Myocyte (in vitro differentiated cells): ENCODE measurements around the gene GPN2. TPM values are rescaled to one million over a fixed set of nuclear protein-coding genes. Genes with fewer than 3 reads are reported as not detected.

ENCODE experiments used
- DNase-seq: peaks from one replicate; pipeline ENCODE4 v3.0.0-alpha.2; 2012; ENCODE audit warnings: low read depth
- polyA plus RNA-seq: library from polyadenylated mRNA; unstranded; fragments of >200 nt; gene quantifications from one replicate; pipeline ENCODE4 v1.2.1, GENCODE V29; 2012; ENCODE audit warnings: missing spikeins
- total RNA-seq: library from RNA; depleted of rRNA; stranded (reverse); fragments of >200 nt; gene quantifications from 2 replicates; pipeline ENCODE4 v1.2.3, GENCODE V29; 2014

GPN2 gene
- total RNA-seq: 12.0 and 14.2 TPM in 2 replicates
- polyA plus RNA-seq: 26.4 TPM

GRCh38 chr1:26889551-26890466 is at the start of gene GPN2:
Gene GPN2 (minus strand): TSS chr1:26890283. CDS start chr1:26890096, 187 bp downstream.
- DNase-seq: peak; percentile 83

GRCh38 chr1:26938659-26939025 is 48.6 kb upstream of the GPN2 start:
- no peak for DNase-seq

GRCh38 chr1:26938004-26938658 is 48.0 kb upstream of the GPN2 start:
- DNase-seq: no peak

- no peak for DNase-seq
These were observed 46.7 kb upstream of the GPN2 start for GRCh38 chr1:26936823-26937222.

GRCh38 chr1:26932531-26932930 is 42.4 kb upstream of the GPN2 start:
- no peak for DNase-seq

GRCh38 chr1:26923711-26924110 is 33.6 kb upstream of the GPN2 start:
- DNase-seq: no peak

- DNase-seq: no peak
These were observed 32.8 kb upstream of the GPN2 start for GRCh38 chr1:26922901-26923300.

GRCh38 chr1:26922431-26922729 is 32.3 kb upstream of the GPN2 start:
- DNase-seq: no peak

GRCh38 chr1:26921540-26922430 is 31.7 kb upstream of the GPN2 start, which contains the start of gene NUDC:
Gene NUDC (plus strand): TSS chr1:26921743. CDS start chr1:26921849, 106 bp downstream.
- DNase-seq: peak; percentile 98

- DNase-seq: no peak
These were observed 31.1 kb upstream of the GPN2 start for GRCh38 chr1:26921126-26921539.

- DNase-seq: no peak
These were observed 25.2 kb upstream of the GPN2 start for GRCh38 chr1:26915204-26915842.

GRCh38 chr1:26913754-26914619 is 23.9 kb upstream of the GPN2 start, which contains the start of gene NR0B2:
Gene NR0B2 (minus strand): TSS chr1:26913975. CDS start chr1:26913940, 35 bp downstream.
- DNase-seq: peak; percentile 12

- no peak for DNase-seq
These were observed 23.3 kb upstream of the GPN2 start for GRCh38 chr1:26913389-26913753.

GRCh38 chr1:26912147-26912490 is 22.0 kb upstream of the GPN2 start:
- DNase-seq: no peak

- no peak for DNase-seq
These were observed 21.5 kb upstream of the GPN2 start for GRCh38 chr1:26911399-26912146.

GRCh38 chr1:26910343-26911160 is 20.5 kb upstream of the GPN2 start:
- DNase-seq: no peak

- DNase-seq: no peak
These were observed 19.9 kb upstream of the GPN2 start for GRCh38 chr1:26909951-26910342.
